Heart left ventricle (tissue), 16 donors: Measurements from ENCODE around the gene NXNL2. TPM values are rescaled to one million over a fixed set of nuclear protein-coding genes. Genes with fewer than 3 reads are reported as not detected.

Experiments used
- ATAC-seq, 4 donors: fragments of 200-7000 bp; cut with Tn5 transposase; one replicate each; pipeline ENCODE4 v1.9.1; 2020 to 2022; ENCODE audit warnings: moderate library complexity in 4 of 4, mild to moderate bottlenecking in 3 of 4, moderate number of reproducible peaks in 1 of 4
- DNase-seq, 5 donors: peaks; one replicate each; pipeline ENCODE4 v3.0.0-alpha.2; 2020
- H3K27ac ChIP-seq, 12 donors: fragments of 200-600 bp; sonication (generic) in 4 of 12; one replicate each; pipeline versions ENCODE4 v1.5.0 to v1.8.0; 2016 to 2022; ENCODE audit warnings: mild to moderate bottlenecking in 2 of 12
- H3K27me3 ChIP-seq, 9 donors: fragments of 200-600 bp; sonication (generic) in 2 of 9; one replicate each; pipeline versions ENCODE4 v1.5.1 to v1.8.0; 2016 to 2022; ENCODE audit warnings: mild to moderate bottlenecking in 3 of 9
- H3K36me3 ChIP-seq, 9 donors: fragments of 200-600 bp; sonication (generic) in 2 of 9; one replicate each; pipeline versions ENCODE4 v1.5.0 to v1.8.0; 2018 to 2022; ENCODE audit warnings: mild to moderate bottlenecking in 2 of 9
- H3K4me1 ChIP-seq, 12 donors: fragments of 200-600 bp; sonication (generic) in 4 of 12; one replicate each; pipeline versions ENCODE4 v1.5.0 to v1.8.0; 2016 to 2022; ENCODE audit warnings: mild to moderate bottlenecking in 3 of 12
- H3K4me3 ChIP-seq, 12 donors: fragments of 200-600 bp; sonication (generic) in 4 of 12; one replicate each; pipeline versions ENCODE4 v1.5.0 to v1.8.0; 2017 to 2022; ENCODE audit warnings: mild to moderate bottlenecking in 9 of 12, moderate library complexity in 4 of 12
- H3K9me3 ChIP-seq, 12 donors: fragments of 200-600 bp; sonication (generic) in 4 of 12; one replicate each; pipeline versions ENCODE4 v1.5.0 to v1.8.0; 2016 to 2022; ENCODE audit warnings: mild to moderate bottlenecking in 1 of 12
- CTCF ChIP-seq, 12 donors: fragments of 200-600 bp; sonication (generic) in 4 of 12; IDR thresholded peaks; one replicate each; pipeline versions ENCODE4 v1.5.0 to v1.8.0; 2018 to 2022; ENCODE audit warnings: antibody characterized with exemption in 12 of 12, mild to moderate bottlenecking in 5 of 12
- POLR2A ChIP-seq, 2 donors: fragments of 450-650 bp; IDR thresholded peaks; one replicate each; pipeline ENCODE4 v1.6.1; 2017; ENCODE audit warnings: antibody characterized with exemption in 2 of 2, mild to moderate bottlenecking in 2 of 2, moderate library complexity in 2 of 2
- WGBS, 4 donors: extraction: QIAGEN DNeasy Blood & Tissue Kit in 2 of 4; methylation state at CpG; one replicate each; pipeline versions ENCODE4 v1.1.5 to v1.1.7; 2013 to 2018; 5-methylcytosine and 5-hydroxymethylcytosine counted together
- intact Hi-C, 10 donors: fragments of 100-400 bp; cut with DNase I; formaldehyde crosslinking; loops; one replicate each; pipeline versions ENCODE4 v1.11.1 to v1.14.2; 2022
- long read RNA-seq, 3 donors: library from polyadenylated mRNA; unstranded; transcript quantifications; one replicate each; pipeline ENCODE4 v2.0.0, GENCODE V29; 2020 to 2021
- polyA plus RNA-seq, 2 donors: library from polyadenylated mRNA; stranded (reverse); fragments of 200-250 nt; gene quantifications; one replicate each; pipeline ENCODE4 v1.2.3, GENCODE V29; 2013
- total RNA-seq, 9 donors: library from RNA; depleted of rRNA in 2 of 9; stranded (reverse); fragments of >200 nt in 2 of 9; fragmentation: NEBNext Ultra II Directional in 3 of 9; extraction: Animal tissue kit (Norgen Biotek cat#: 25700) in 3 of 9; gene quantifications; one replicate each; pipeline versions ENCODE4 v1.1.0 to v1.2.4, GENCODE V29; 2016 to 2023
- donor health status: ischemic (EF 13 %, LVEDD 7.1; RV severe dilation, severe dysfunction).
- donor health status: healthy with polysubstance abuse.
- donor health status: DM: no; HTN: yes; CAD: no.
- donor health status: DM: no; HTN: no; CAD: no.
- donor health status: ischemic (EF 25% LVEDD 6.9; RV normal size, moderate dysfunction).
- donor health status: ischemic (EF 25% LVEDD 5.7; RV mildly dilated, moderate dysfunction).
- donor health status: healthy.
- donor health status: DM: yes; HTN: yes; CAD: no.
- donor health status: ischemic (EF 35%, LVEDD 5.7; RV mildly dilated, moderate dysfunction).
- donor health status: nonischemic (EF 11% LVEDD 7.7; RV severe dilation, severe dysfunction).
- donor health status: DM: yes; HTN: yes; CAD: no.
- donor health status: PGD.
- donor health status: ischemic (EF 29% LVEDD 5.4; RV normal size, mild dysfunction).
- donor health status: nonischemic (EF 23%, LVEDD 6.1; RV moderate dilation, normal function).

Gene NXNL2
- total RNA-seq: not detected
- polyA plus RNA-seq: under 1 TPM in 1 of 2 donors, not detected in 1; 0.07 TPM
- long read RNA-seq, donor 1: 0 reads
- long read RNA-seq, donor 2: 0 reads
- long read RNA-seq, donor 3: 0 reads

GRCh38 chr9:88534456-88535225 lies at the start of gene NXNL2:
Gene NXNL2 (plus strand): TSS chr9:88535178. CDS start chr9:88535435, 257 bp downstream.
- Histone ChIP-seq H3K36me3 (no peaks in the 10 kb centered on the region), H3K4me3 (peak within 1 kb of the TSS; percentile 17 to 58 (median 46)), H3K27ac (peak within 1 kb of the TSS in 6 of 12 donors; percentile 19 to 76 (median 54)), H3K27me3 (peaks cover 0 to 44% (median 20%) of the 10 kb centered on the region in 9 donors), H3K9me3 (no peaks in the 10 kb centered on the region), H3K4me1 (peaks cover 3 to 31% (median 11%) of the 10 kb centered on the region in 12 donors)
- ATAC-seq (peak in 3 of 4 donors; percentile 66 to 78 (median 71)), DNase-seq (peak; percentile 53 to 87 (median 59))
- TF ChIP-seq CTCF (IDR thresholded peaks at IDR 0.05) (no peak), POLR2A (IDR thresholded peaks at IDR 0.05) (no peak)
- WGBS, 4 donors: 2 to 4% (median 3%) methylated on average over 36 to 62 of the region's 62 CpGs
- intact Hi-C loops: loop anchor here in 1 of 10 donors (10.0 kb wide), 1 partner anchor 150 kb away; the partner anchor contains the start of gene SPIN1

GRCh38 chr9:88488166-88488565 lies 46.8 kb upstream of the NXNL2 start:
- no peaks in the 10 kb centered on the region for H3K9me3 ChIP-seq
- H3K4me3 ChIP-seq: no peak overlapping the region
- intact Hi-C loops: no loop called here
- ATAC-seq: no peak
- no peaks in the 10 kb centered on the region for H3K4me1 ChIP-seq
- peaks cover 0 to 18% (median 8%) of the 10 kb centered on the region in 9 donors for H3K36me3 ChIP-seq
- no peak for TF ChIP-seq POLR2A (IDR thresholded peaks at IDR 0.05)
- no peak for TF ChIP-seq CTCF (IDR thresholded peaks at IDR 0.05)
- H3K27ac ChIP-seq: no peak overlapping the region
- H3K27me3 ChIP-seq: no peaks in the 10 kb centered on the region
- 65 to 82% (median 74%) methylated on average over 4 of the region's 4 CpGs for WGBS, 4 donors
- no peak for DNase-seq

GRCh38 chr9:88494983-88495721 lies 39.8 kb upstream of the NXNL2 start:
- no peak for DNase-seq
- H3K4me1 ChIP-seq: peaks cover 0 to 14% (median 0%) of the 10 kb centered on the region in 12 donors
- no peaks in the 10 kb centered on the region for H3K27me3 ChIP-seq
- intact Hi-C loops: no loop called here
- H3K36me3 ChIP-seq: no peaks in the 10 kb centered on the region
- 90 to 95% (median 93%) methylated on average over 17 of the region's 17 CpGs for WGBS, 4 donors
- ATAC-seq: no peak
- H3K27ac ChIP-seq: no peak overlapping the region
- H3K4me3 ChIP-seq: no peak overlapping the region
- no peak for TF ChIP-seq CTCF (IDR thresholded peaks at IDR 0.05)
- no peak for TF ChIP-seq POLR2A (IDR thresholded peaks at IDR 0.05)
- H3K9me3 ChIP-seq: no peaks in the 10 kb centered on the region

GRCh38 chr9:88497224-88497623 lies 37.8 kb upstream of the NXNL2 start:
- Histone ChIP-seq H3K9me3 (no peaks in the 10 kb centered on the region), H3K4me3 (no peak overlapping the region), H3K27me3 (no peaks in the 10 kb centered on the region), H3K4me1 (peaks cover 0 to 14% (median 0%) of the 10 kb centered on the region in 12 donors), H3K36me3 (no peaks in the 10 kb centered on the region), H3K27ac (no peak overlapping the region)
- ATAC-seq (no peak), DNase-seq (no peak)
- intact Hi-C loops: no loop called here
- 89 to 100% (median 97%) methylated on average over 2 of the region's 2 CpGs for WGBS, 4 donors
- no peak for TF ChIP-seq CTCF (IDR thresholded peaks at IDR 0.05)
- TF ChIP-seq POLR2A (IDR thresholded peaks at IDR 0.05): no peak
